Hepatocyte (in vitro differentiated cells): ENCODE data around the gene CTNNA1.

Experiments used
- EZH2phosphoT487 ChIP-seq: fragments of 200-600 bp; sonication (generic); IDR thresholded peaks from one replicate; pipeline ENCODE4 v1.6.1; 2018; ENCODE audit warnings: antibody characterized with exemption, mild to moderate bottlenecking, low read depth, moderate library complexity; ENCODE audit not compliant: unreplicated experiment, severe bottlenecking
- TF ChIP-seq, protein P1 (sequence below): fragments of 200-600 bp; sonication (generic); IDR thresholded peaks from 2 replicates; pipeline ENCODE4 v1.5.1; 2016; ENCODE audit warnings: antibody characterized with exemption, mild to moderate bottlenecking; ENCODE audit not compliant: poor library complexity

DNA sequence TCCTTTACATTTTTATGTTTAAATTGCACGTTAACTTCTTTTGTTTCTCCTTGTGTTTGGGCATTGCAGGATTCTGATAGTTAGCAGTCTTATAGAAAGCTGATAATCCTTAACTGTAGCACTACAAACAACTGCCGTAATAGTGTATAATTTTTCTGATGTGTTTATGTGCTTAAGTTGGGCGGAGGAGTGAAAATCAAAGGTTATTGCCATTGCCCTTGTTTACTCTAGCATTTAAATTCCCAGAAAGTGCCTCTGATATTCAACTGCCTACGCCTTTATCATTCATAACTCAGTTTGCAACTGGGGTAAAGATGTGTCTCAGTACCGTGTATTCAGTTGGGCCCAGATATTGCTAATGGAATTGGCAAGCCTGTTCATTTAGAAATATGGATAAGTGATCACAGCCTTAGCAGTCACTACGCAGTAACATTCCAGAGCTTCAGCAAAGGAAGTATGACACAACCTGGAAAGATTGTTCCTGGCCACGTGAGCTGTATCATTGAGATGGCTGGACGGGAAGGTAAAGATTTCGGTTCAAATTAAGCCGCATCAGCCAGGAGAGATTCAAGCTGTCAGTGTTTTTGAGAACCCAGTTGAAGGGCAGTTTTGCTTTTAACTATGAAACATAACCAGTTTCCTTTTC is 150.0 kb downstream of the CTNNA1 start:
- TF ChIP-seq, protein P1, sequence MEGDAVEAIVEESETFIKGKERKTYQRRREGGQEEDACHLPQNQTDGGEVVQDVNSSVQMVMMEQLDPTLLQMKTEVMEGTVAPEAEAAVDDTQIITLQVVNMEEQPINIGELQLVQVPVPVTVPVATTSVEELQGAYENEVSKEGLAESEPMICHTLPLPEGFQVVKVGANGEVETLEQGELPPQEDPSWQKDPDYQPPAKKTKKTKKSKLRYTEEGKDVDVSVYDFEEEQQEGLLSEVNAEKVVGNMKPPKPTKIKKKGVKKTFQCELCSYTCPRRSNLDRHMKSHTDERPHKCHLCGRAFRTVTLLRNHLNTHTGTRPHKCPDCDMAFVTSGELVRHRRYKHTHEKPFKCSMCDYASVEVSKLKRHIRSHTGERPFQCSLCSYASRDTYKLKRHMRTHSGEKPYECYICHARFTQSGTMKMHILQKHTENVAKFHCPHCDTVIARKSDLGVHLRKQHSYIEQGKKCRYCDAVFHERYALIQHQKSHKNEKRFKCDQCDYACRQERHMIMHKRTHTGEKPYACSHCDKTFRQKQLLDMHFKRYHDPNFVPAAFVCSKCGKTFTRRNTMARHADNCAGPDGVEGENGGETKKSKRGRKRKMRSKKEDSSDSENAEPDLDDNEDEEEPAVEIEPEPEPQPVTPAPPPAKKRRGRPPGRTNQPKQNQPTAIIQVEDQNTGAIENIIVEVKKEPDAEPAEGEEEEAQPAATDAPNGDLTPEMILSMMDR = no peak
- no peak for TF ChIP-seq EZH2phosphoT487
